H1 (cell line): ENCODE measurements around the gene ANKRD40. TPM values are rescaled to one million over a fixed set of nuclear protein-coding genes. Genes with fewer than 3 reads are reported as not detected.

ENCODE experiments used
- BRCA1 ChIP-seq: IDR thresholded peaks from 2 replicates; pipeline ENCODE4 v1.6.1; 2012; ENCODE audit warnings: low read depth, low read length, improper control_type of control experiment
- CHD7 ChIP-seq: fragments of 300-600 bp; sonication (generic); IDR thresholded peaks from 2 replicates; pipeline ENCODE4 v1.7.1; 2012; ENCODE audit warnings: low read length, moderate library complexity, mild to moderate bottlenecking, inconsistent platforms; ENCODE audit not compliant: insufficient replicate concordance
- CTCF ChIP-seq, 3 experiments: IDR thresholded peaks; 1 replicate in 2 of 3; 2 replicates in 1 of 3; pipeline versions ENCODE4 v1.5.1 to v1.6.1; 2011; ENCODE audit warnings: low read length in 3 of 3, mild to moderate bottlenecking in 3 of 3, inconsistent platforms in 2 of 3, low read depth in 1 of 3, moderate library complexity in 1 of 3; ENCODE audit not compliant: insufficient read depth in 1 of 3; ENCODE audit errors: control extremely low read depth in 1 of 3
- EGR1 ChIP-seq: IDR thresholded peaks from 2 replicates; pipeline ENCODE4 v1.6.1; 2011; ENCODE audit warnings: low read depth, low read length, borderline replicate concordance
- POLR2AphosphoS5 ChIP-seq: IDR thresholded peaks from 2 replicates; pipeline ENCODE4 v1.6.1; 2011; ENCODE audit warnings: low read depth, low read length
- RBBP5 ChIP-seq: IDR thresholded peaks from 2 replicates; pipeline ENCODE4 v1.7.1; 2012; ENCODE audit warnings: low read depth, mild to moderate bottlenecking, inconsistent platforms, low read length, moderate library complexity, borderline replicate concordance
- TAF7 ChIP-seq: optimal IDR thresholded peaks from 2 replicates; pipeline ENCODE3; 2011; ENCODE audit warnings: low read depth, mild to moderate bottlenecking, inconsistent platforms, low read length, moderate library complexity, borderline replicate concordance
- polyA plus RNA-seq, 7 experiments: library from polyadenylated mRNA; depleted of rRNA in 3 of 7; stranded (reverse) in 5 of 7; unstranded in 2 of 7; fragments of >200 nt in 5 of 7; fragments of 200-250 nt in 2 of 7; gene quantifications; 1 replicate in 5 of 7; 2 replicates in 1 of 7; 4 replicates in 1 of 7; pipeline versions ENCODE4 v1.2.1 to v1.2.3, GENCODE V29; 2011 to 2013; ENCODE audit warnings: missing spikeins in 2 of 7, mixed read lengths in 2 of 7
- total RNA-seq: library from RNA; stranded (reverse); fragmentation: NEBNext Ultra II Directional; extraction: Animal tissue kit (Norgen Biotek cat#: 25700); gene quantifications from 2 replicates; pipeline ENCODE4 v1.2.1, GENCODE V29; 2021

The ANKRD40 gene
- total and polyA plus RNA-seq, 2 of the 8 experiments (the other 6 are each of a cell fraction or from before 2014, with no cell fraction given): 26.1 to 50.1 TPM

GRCh38 chr17:50668838-50669581 is 38.7 kb downstream of the ANKRD40 start (continued):
- TF ChIP-seq CTCF (IDR thresholded peaks at IDR 0.05; ENCODE audit: control extremely low read depth in 1 of 3, insufficient read depth in 1 of 3, low read depth in 1 of 3, low read length in 3 of 3) (no peak), BRCA1 (no peak), EGR1 (no peak), CHD7 (no peak), TAF7 (no peak), RBBP5 (no peak), POLR2AphosphoS5 (no peak)
